ENCODE data around the gene EPHA2. TPM values are rescaled to one million over a fixed set of nuclear protein-coding genes. Genes with fewer than 3 reads are reported as not detected.

Gene EPHA2
- total and polyA plus RNA-seq, 8 donors, result 4.6 to 200 (median 23.4) TPM

DNA sequence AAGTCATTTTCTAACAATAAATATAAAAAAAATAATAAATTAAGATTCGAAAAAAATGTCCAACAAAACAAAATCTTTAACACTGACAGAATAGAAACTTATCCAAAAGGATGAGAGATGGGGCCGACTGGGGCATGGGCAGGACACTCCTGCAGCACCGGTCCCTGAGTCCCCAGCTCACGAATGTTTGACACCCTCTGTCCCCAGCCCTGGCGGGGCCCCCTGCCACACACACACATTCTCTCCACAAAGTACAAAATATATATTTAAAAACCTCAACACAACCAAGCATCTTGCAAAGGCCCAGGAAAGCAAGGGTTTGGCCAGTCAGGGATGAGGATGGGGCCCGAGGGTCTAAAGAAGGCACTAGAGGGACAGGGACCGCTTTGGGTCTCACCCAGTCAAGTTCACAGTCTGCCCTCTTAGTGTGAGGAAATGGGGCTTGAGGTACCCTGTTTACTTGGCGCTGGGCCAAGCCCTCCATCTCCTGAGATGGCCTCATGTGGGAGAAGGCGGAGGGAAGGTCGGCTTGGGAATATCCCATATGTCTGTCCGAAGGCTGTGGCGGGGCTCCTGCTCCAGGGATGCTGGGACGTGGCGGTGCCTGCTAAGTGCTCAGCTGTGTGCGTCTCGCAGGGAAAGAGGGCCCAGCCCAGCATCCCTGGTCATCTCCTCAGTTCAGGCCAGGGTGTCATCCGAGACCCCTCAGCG, 31.3 kb downstream of the EPHA2 start:
- WGBS, 5 donors, result 85 to 89% (median 88%) methylated on average over 18 of the region's 18 CpGs

DNA sequence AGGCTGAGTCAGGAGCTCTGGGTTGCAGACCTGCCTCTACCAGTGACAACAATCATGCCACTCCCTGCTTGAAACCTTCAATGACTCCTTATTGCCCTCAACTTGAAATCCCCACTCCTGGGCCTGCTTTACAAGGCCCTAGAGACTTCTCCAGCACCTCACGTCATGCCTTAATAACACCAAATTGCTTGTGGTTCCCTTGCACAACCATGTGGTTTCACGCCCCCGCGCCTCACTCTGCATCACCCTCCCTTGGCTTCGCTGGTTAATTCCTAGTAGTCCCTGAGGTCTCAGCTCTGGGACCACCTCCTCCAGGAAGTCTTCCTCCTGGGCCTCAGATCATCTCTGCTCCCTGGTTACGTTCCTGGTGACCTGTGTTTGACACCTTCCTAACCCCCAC, 33.0 kb downstream of the EPHA2 start:
- no peak for TF ChIP-seq EP300 (IDR thresholded peaks at IDR 0.05)
- TF ChIP-seq POLR2AphosphoS5 (IDR thresholded peaks at IDR 0.05), result no peak
- TF ChIP-seq POLR2A (IDR thresholded peaks at IDR 0.05), result no peak
- TF ChIP-seq, protein P1, sequence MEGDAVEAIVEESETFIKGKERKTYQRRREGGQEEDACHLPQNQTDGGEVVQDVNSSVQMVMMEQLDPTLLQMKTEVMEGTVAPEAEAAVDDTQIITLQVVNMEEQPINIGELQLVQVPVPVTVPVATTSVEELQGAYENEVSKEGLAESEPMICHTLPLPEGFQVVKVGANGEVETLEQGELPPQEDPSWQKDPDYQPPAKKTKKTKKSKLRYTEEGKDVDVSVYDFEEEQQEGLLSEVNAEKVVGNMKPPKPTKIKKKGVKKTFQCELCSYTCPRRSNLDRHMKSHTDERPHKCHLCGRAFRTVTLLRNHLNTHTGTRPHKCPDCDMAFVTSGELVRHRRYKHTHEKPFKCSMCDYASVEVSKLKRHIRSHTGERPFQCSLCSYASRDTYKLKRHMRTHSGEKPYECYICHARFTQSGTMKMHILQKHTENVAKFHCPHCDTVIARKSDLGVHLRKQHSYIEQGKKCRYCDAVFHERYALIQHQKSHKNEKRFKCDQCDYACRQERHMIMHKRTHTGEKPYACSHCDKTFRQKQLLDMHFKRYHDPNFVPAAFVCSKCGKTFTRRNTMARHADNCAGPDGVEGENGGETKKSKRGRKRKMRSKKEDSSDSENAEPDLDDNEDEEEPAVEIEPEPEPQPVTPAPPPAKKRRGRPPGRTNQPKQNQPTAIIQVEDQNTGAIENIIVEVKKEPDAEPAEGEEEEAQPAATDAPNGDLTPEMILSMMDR (IDR thresholded peaks at IDR 0.05), result no peak
- H3K4me1 ChIP-seq, result peaks cover 9 to 36% (median 29%) of the 10 kb centered on the region in 4 donors
- 57 to 84% (median 76%) methylated on average over 6 of the region's 6 CpGs for WGBS, 5 donors
- no peaks in the 10 kb centered on the region for H3K9me3 ChIP-seq
- H3K4me3 ChIP-seq, result no peak overlapping the region
- no peak overlapping the region for H3K27ac ChIP-seq
- H3K27me3 ChIP-seq, result no peaks in the 10 kb centered on the region
- DNase-seq, result peak in 1 of 2 donors; percentile 36
- intact Hi-C loops (cut with DNase I; ENCODE audit: low total_unique reads), result no loop called here
- H3K36me3 ChIP-seq, result peaks cover 11 to 49% (median 42%) of the 10 kb centered on the region in 4 donors

More for the DNA sequence above, 31.3 kb downstream of the EPHA2 start:
- no peaks in the 10 kb centered on the region for H3K27me3 ChIP-seq
- H3K36me3 ChIP-seq, result peaks cover 27 to 66% (median 58%) of the 10 kb centered on the region in 4 donors
- DNase-seq, result no peak
- no peaks in the 10 kb centered on the region for H3K9me3 ChIP-seq
- intact Hi-C loops (cut with DNase I; ENCODE audit: low total_unique reads), result no loop called here
- H3K27ac ChIP-seq, result no peak overlapping the region
- no peak overlapping the region for H3K4me3 ChIP-seq
- TF ChIP-seq EP300 (IDR thresholded peaks at IDR 0.05) (no peak), POLR2AphosphoS5 (IDR thresholded peaks at IDR 0.05) (no peak), POLR2A (IDR thresholded peaks at IDR 0.05) (no peak)
- TF ChIP-seq, protein P1 (IDR thresholded peaks at IDR 0.05), result no peak
- peaks cover 9 to 36% (median 29%) of the 10 kb centered on the region in 4 donors for H3K4me1 ChIP-seq

DNA sequence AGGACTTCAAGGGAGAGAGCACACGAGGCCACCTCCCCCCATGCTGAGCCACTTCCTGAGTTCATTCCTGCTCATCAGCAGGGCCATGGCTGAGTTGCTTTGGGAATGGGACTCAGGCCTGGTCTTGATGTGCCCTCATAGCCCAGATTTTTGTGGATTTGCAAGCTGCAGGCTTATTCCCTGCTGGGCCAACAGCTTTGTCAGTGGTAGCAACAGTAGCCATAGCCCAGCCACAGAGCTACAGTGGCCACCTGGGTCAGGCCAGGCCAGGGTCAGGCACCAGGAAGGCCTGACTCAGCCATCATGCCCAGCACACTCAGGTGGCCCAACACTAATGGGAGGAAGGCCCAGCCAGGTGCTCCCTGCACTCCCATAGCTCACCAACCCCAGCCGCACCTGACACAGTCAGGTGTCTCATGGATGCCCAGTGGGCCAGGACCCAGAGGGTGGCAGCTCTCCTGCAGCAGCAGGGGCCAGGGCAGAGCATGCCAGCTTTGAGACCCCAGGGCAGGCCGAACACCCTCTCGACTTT, 33.5 kb downstream of the EPHA2 start:
- intact Hi-C loops (cut with DNase I; ENCODE audit: low total_unique reads), result no loop called here
- 72 to 82% (median 75%) methylated on average over 4 of the region's 4 CpGs for WGBS, 5 donors
- TF ChIP-seq EP300 (IDR thresholded peaks at IDR 0.05), result no peak
- TF ChIP-seq POLR2AphosphoS5 (IDR thresholded peaks at IDR 0.05), result no peak
- TF ChIP-seq, protein P1 (IDR thresholded peaks at IDR 0.05), result no peak
- TF ChIP-seq POLR2A (IDR thresholded peaks at IDR 0.05), result no peak
- Histone ChIP-seq H3K36me3 (peaks cover 10 to 44% (median 37%) of the 10 kb centered on the region in 4 donors), H3K4me1 (peaks cover 9 to 36% (median 29%) of the 10 kb centered on the region in 4 donors), H3K4me3 (no peak overlapping the region), H3K27ac (peak overlapping the region in 1 of 5 donors; percentile 27), H3K9me3 (no peaks in the 10 kb centered on the region), H3K27me3 (no peaks in the 10 kb centered on the region)
- peak in 1 of 2 donors; percentile 6 for DNase-seq

DNA sequence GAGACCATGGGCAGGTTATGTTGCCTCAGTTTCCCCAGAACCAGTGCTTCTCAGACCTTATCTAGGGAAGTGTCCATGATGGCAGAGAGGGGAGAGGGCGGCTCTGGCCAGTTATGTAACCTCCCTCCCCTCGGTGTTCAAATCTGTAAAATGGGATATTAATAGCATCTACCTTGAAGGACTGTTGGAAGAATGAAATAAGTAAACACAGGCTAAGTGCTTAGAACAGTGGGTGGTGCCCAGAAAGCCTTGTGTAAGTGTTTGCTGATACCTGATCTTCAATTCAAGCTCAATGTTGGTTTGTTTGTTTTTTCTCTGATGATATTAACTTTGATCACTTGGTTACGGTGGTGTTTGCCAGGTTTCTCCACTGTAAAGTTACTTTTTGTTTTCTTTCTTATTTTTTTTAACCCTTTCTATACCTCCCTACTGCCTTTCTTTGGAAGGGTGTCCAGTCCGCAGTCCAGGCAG, 34.9 kb downstream of the EPHA2 start:
- H3K9me3 ChIP-seq, result no peaks in the 10 kb centered on the region
- peak; percentile 59 to 74 for DNase-seq
- 36 to 57% (median 49%) methylated on average over 4 of the region's 4 CpGs for WGBS, 5 donors
- H3K27me3 ChIP-seq, result no peaks in the 10 kb centered on the region
- intact Hi-C loops (cut with DNase I; ENCODE audit: low total_unique reads), result no loop called here
- H3K27ac ChIP-seq, result peak overlapping the region in 3 of 5 donors; percentile 10 to 45 (median 41)
- TF ChIP-seq, protein P1 (IDR thresholded peaks at IDR 0.05), result no peak
- TF ChIP-seq EP300 (IDR thresholded peaks at IDR 0.05) (no peak), POLR2A (IDR thresholded peaks at IDR 0.05) (no peak), POLR2AphosphoS5 (IDR thresholded peaks at IDR 0.05) (peak in 1 of 3 donors; percentile 8)
- H3K36me3 ChIP-seq, result peaks cover 7 to 30% (median 23%) of the 10 kb centered on the region in 4 donors
- no peak overlapping the region for H3K4me3 ChIP-seq
- H3K4me1 ChIP-seq, result peaks cover 9 to 36% (median 29%) of the 10 kb centered on the region in 4 donors
